Skeletal muscle satellite cell (primary cell): Measurements from ENCODE around the gene XKR3.
"Not testable (repeated sequence)": the region's sequence is repeated elsewhere in the genome, so short reads cannot be mapped to it uniquely, and the experiment has no call there.

Experiments
- H3K27me3 ChIP-seq: 2 replicates; pipeline ENCODE4 v1.7.0; 2013; ENCODE audit warnings: low read length; ENCODE audit not compliant: control insufficient read depth, insufficient read depth
- H3K36me3 ChIP-seq: 2 replicates; pipeline ENCODE4 v1.7.0; 2013; ENCODE audit warnings: mild to moderate bottlenecking, control low read depth, low read length; ENCODE audit not compliant: insufficient read depth
- H3K4me1 ChIP-seq: 2 replicates; pipeline ENCODE4 v1.7.0; 2013; ENCODE audit warnings: low read length; ENCODE audit not compliant: control insufficient read depth, insufficient read depth
- H3K4me2 ChIP-seq: 2 replicates; pipeline ENCODE4 v1.7.0; 2013; ENCODE audit warnings: mild to moderate bottlenecking, low read length
- H3K4me3 ChIP-seq: 2 replicates; pipeline ENCODE4 v1.7.0; 2013; ENCODE audit warnings: low read length
- H3K9ac ChIP-seq: 2 replicates; pipeline ENCODE4 v1.7.0; 2013; ENCODE audit warnings: mild to moderate bottlenecking, low read depth, low read length, moderate library complexity
- H3K9me3 ChIP-seq: replicated peaks from 2 replicates; pipeline ENCODE4 v1.7.0; 2013; ENCODE audit warnings: mild to moderate bottlenecking, control low read depth, low read length

Gene XKR3

GRCh38 chr22:16804882-16805281 is 20.3 kb downstream of the XKR3 start:
- no peaks in the 10 kb centered on the region for H3K27me3 ChIP-seq
- no peaks in the 10 kb centered on the region for H3K36me3 ChIP-seq
- no peak overlapping the region for H3K4me3 ChIP-seq
- peaks cover 18% of the 10 kb centered on the region for H3K4me1 ChIP-seq
- H3K9ac ChIP-seq = no peak overlapping the region
- no peak overlapping the region for H3K4me2 ChIP-seq
- H3K9me3 ChIP-seq = no peaks in the 10 kb centered on the region

- H3K27me3 ChIP-seq = no peaks in the 10 kb centered on the region
- no peaks in the 10 kb centered on the region for H3K9me3 ChIP-seq
- no peaks in the 10 kb centered on the region for H3K36me3 ChIP-seq
- no peak overlapping the region for H3K4me3 ChIP-seq
- H3K9ac ChIP-seq = no peak overlapping the region
- H3K4me2 ChIP-seq = no peak overlapping the region
- peaks cover 4% of the 10 kb centered on the region for H3K4me1 ChIP-seq
These were observed 21.8 kb downstream of the XKR3 start for GRCh38 chr22:16803255-16803917.

GRCh38 chr22:16801571-16801970 is 23.6 kb downstream of the XKR3 start:
- Histone ChIP-seq H3K4me1 (no peaks in the 10 kb centered on the region), H3K4me3 (no peak overlapping the region), H3K4me2 (no peak overlapping the region), H3K9me3 (no peaks in the 10 kb centered on the region), H3K27me3 (no peaks in the 10 kb centered on the region), H3K36me3 (no peaks in the 10 kb centered on the region), H3K9ac (no peak overlapping the region)

- Histone ChIP-seq H3K4me2 (no peak overlapping the region), H3K36me3 (no peaks in the 10 kb centered on the region), H3K4me1 (no peaks in the 10 kb centered on the region), H3K9ac (no peak overlapping the region), H3K27me3 (no peaks in the 10 kb centered on the region), H3K4me3 (no peak overlapping the region), H3K9me3 (no peaks in the 10 kb centered on the region)
These were observed 24.1 kb downstream of the XKR3 start for GRCh38 chr22:16801088-16801487.

GRCh38 chr22:16800358-16800757 is 24.9 kb downstream of the XKR3 start:
- Histone ChIP-seq H3K9ac (no peak overlapping the region), H3K4me1 (no peaks in the 10 kb centered on the region), H3K27me3 (no peaks in the 10 kb centered on the region)

GRCh38 chr22:16795504-16795903 is 29.7 kb downstream of the XKR3 start:
- not testable (repeated sequence) for H3K4me3 ChIP-seq, H3K9ac ChIP-seq, H3K4me1 ChIP-seq, H3K9me3 ChIP-seq, H3K4me2 ChIP-seq, H3K27me3 ChIP-seq, H3K36me3 ChIP-seq

More at GRCh38 chr22:16800358-16800757, 24.9 kb downstream of the XKR3 start:
- no peaks in the 10 kb centered on the region for H3K36me3 ChIP-seq
- H3K4me3 ChIP-seq = no peak overlapping the region
- no peaks in the 10 kb centered on the region for H3K9me3 ChIP-seq
- no peak overlapping the region for H3K4me2 ChIP-seq

- Histone ChIP-seq H3K4me2 (no peak overlapping the region), H3K27me3 (no peaks in the 10 kb centered on the region), H3K36me3 (no peaks in the 10 kb centered on the region), H3K4me3 (no peak overlapping the region), H3K9ac (no peak overlapping the region), H3K9me3 (no peaks in the 10 kb centered on the region), H3K4me1 (no peaks in the 10 kb centered on the region)
These were observed 31.4 kb downstream of the XKR3 start for GRCh38 chr22:16793831-16794230.

GRCh38 chr22:16789860-16790493 is 35.2 kb downstream of the XKR3 start:
- Histone ChIP-seq H3K4me3 (no peak overlapping the region), H3K36me3 (no peaks in the 10 kb centered on the region), H3K4me1 (no peaks in the 10 kb centered on the region), H3K9ac (no peak overlapping the region), H3K9me3 (no peaks in the 10 kb centered on the region), H3K27me3 (no peaks in the 10 kb centered on the region), H3K4me2 (no peak overlapping the region)

- Histone ChIP-seq H3K4me3 (no peak overlapping the region), H3K27me3 (no peaks in the 10 kb centered on the region), H3K9ac (no peak overlapping the region), H3K9me3 (no peaks in the 10 kb centered on the region), H3K4me2 (no peak overlapping the region), H3K4me1 (no peaks in the 10 kb centered on the region), H3K36me3 (no peaks in the 10 kb centered on the region)
These were observed 41.3 kb downstream of the XKR3 start for GRCh38 chr22:16783930-16784354.

GRCh38 chr22:16783453-16783852 is 41.8 kb downstream of the XKR3 start:
- no peak overlapping the region for H3K4me3 ChIP-seq
- H3K4me1 ChIP-seq = no peaks in the 10 kb centered on the region
- no peaks in the 10 kb centered on the region for H3K27me3 ChIP-seq
- no peak overlapping the region for H3K9ac ChIP-seq
- H3K4me2 ChIP-seq = no peak overlapping the region
- no peaks in the 10 kb centered on the region for H3K9me3 ChIP-seq
- H3K36me3 ChIP-seq = no peaks in the 10 kb centered on the region

GRCh38 chr22:16781764-16782329 is 43.4 kb downstream of the XKR3 start:
- no peaks in the 10 kb centered on the region for H3K4me1 ChIP-seq

More at GRCh38 chr22:16781764-16782329, 43.4 kb downstream of the XKR3 start:
- Histone ChIP-seq H3K4me3 (no peak overlapping the region), H3K9me3 (no peaks in the 10 kb centered on the region), H3K9ac (no peak overlapping the region), H3K36me3 (no peaks in the 10 kb centered on the region), H3K4me2 (no peak overlapping the region), H3K27me3 (no peaks in the 10 kb centered on the region)
